AG10803 (cell line): ENCODE data around the gene CD48.

ENCODE experiments used
- DNase-seq: peaks from one replicate; pipeline ENCODE4 v3.0.0; 2010; ENCODE audit warnings: low read depth
- H3K4me3 ChIP-seq: 2 replicates; pipeline ENCODE4 v1.5.1; 2011; ENCODE audit warnings: mild to moderate bottlenecking, low read length, control low read depth
- CTCF ChIP-seq: conservative IDR thresholded peaks from 2 replicates; pipeline ENCODE4 v1.5.1; 2011; ENCODE audit warnings: mild to moderate bottlenecking, low read length, control low read depth, inconsistent platforms

CD48 gene

GRCh38 chr1:160675641-160676410, 35.8 kb downstream of the CD48 start:
- DNase-seq: peak; percentile 62
- H3K4me3 ChIP-seq: no peak overlapping the region

GRCh38 chr1:160674415-160674814, 37.2 kb downstream of the CD48 start:
- DNase-seq: no peak
- no peak for TF ChIP-seq CTCF
- H3K4me3 ChIP-seq: no peak overlapping the region

More at GRCh38 chr1:160675641-160676410, 35.8 kb downstream of the CD48 start:
- TF ChIP-seq CTCF: peak; percentile 82

GRCh38 chr1:160672789-160673695, 38.6 kb downstream of the CD48 start:
- no peak for TF ChIP-seq CTCF
- H3K4me3 ChIP-seq: no peak overlapping the region
- no peak for DNase-seq

GRCh38 chr1:160671603-160672517, 39.8 kb downstream of the CD48 start:
- no peak for DNase-seq
- no peak for TF ChIP-seq CTCF
- H3K4me3 ChIP-seq: no peak overlapping the region

- no peak for DNase-seq
- TF ChIP-seq CTCF: no peak
- no peak overlapping the region for H3K4me3 ChIP-seq
Measured at GRCh38 chr1:160670701-160671100, 40.9 kb downstream of the CD48 start.

- no peak for TF ChIP-seq CTCF
- DNase-seq: no peak
- H3K4me3 ChIP-seq: no peak overlapping the region
Measured at GRCh38 chr1:160669802-160670201, 41.8 kb downstream of the CD48 start.
